ENCODE measurements around the gene EGR1. TPM values are rescaled to one million over a fixed set of nuclear protein-coding genes. Genes with fewer than 3 reads are reported as not detected.

Gene EGR1
- total and polyA plus RNA-seq, 2 of the 4 experiments (the other 2 are of a cell fraction): 2.9 to 104 TPM

GRCh38 chr5:138453590-138453989 is 11.7 kb upstream of the EGR1 start:
- 87% methylated on average over 3 of the region's 13 CpGs; no CpG with 5 or more reads in 1 of the 2 experiments for WGBS, 2 experiments (ENCODE audit: extremely low coverage in 2 of 2, insufficient read length in 1 of 2)
- H3K9ac ChIP-seq (ENCODE audit: low read depth, low read length): no peak overlapping the region
- H3K36me3 ChIP-seq (ENCODE audit: control insufficient read depth, insufficient read depth, low read length): no peaks in the 10 kb centered on the region
- no peaks in the 10 kb centered on the region; the same call in 1 of the 2 replicates for H3K4me1 ChIP-seq (ENCODE audit: control insufficient read depth, insufficient read depth, low read length)
- no TSS peak for BruUV-seq (replicated peaks)
- no peak overlapping the region for H3K4me3 ChIP-seq (ENCODE audit: insufficient read depth, low read depth, low read length)
- no peak overlapping the region for H2AK9ac ChIP-seq (replicated peaks; ENCODE audit: low read depth, low read length, poor library complexity)
- no peak overlapping the region for H3K56ac ChIP-seq (ENCODE audit: extremely low read depth, insufficient read depth, low read length)
- H3K4ac ChIP-seq (ENCODE audit: low read depth, low read length): no peak overlapping the region
- H3K14ac ChIP-seq (replicated peaks; ENCODE audit: low read depth, low read length): no peak overlapping the region
- H3K79me1 ChIP-seq (ENCODE audit: low read depth in 1 of 2, low read length in 2 of 2): no peaks in the 10 kb centered on the region
- in situ Hi-C loops (cut with MboI; ENCODE audit: low sequenced_read_pairs): no loop called here
- H2BK20ac ChIP-seq (ENCODE audit: low read depth, low read length): no peak overlapping the region
- no peak overlapping the region for H3K18ac ChIP-seq (ENCODE audit: low read depth, low read length)
- intact Hi-C loops (cut with micrococcal nuclease): no loop called here
- no peak overlapping the region for H4K8ac ChIP-seq (ENCODE audit: low read depth in 2 of 2, low read length in 2 of 2)
- H4K5ac ChIP-seq (ENCODE audit: low read depth, low read length): no peak overlapping the region
- no peak for TF ChIP-seq CHD1 (IDR thresholded peaks at IDR 0.05; ENCODE audit: low read depth, low read length)
- H2BK120ac ChIP-seq (ENCODE audit: low read depth, low read length): no peak overlapping the region
- ChIA-PET POLR2A (ENCODE audit: unreplicated experiment) (no interaction called here), CTCF (no interaction called here)
- H2AFZ ChIP-seq (replicated peaks; ENCODE audit: low read length, poor library complexity): no peak overlapping the region
- no peak overlapping the region for H3K27ac ChIP-seq (ENCODE audit: insufficient read depth, low read length)
- H3K4me2 ChIP-seq (ENCODE audit: low read depth, low read length): no peak overlapping the region
- DNase-seq (no peak), ATAC-seq (ENCODE audit: low read depth) (no peak)
- no peak overlapping the region for H4K91ac ChIP-seq (ENCODE audit: insufficient read depth, low read depth, low read length)
- H4K20me1 ChIP-seq (ENCODE audit: insufficient read depth, low read length): no peaks in the 10 kb centered on the region
- no peak overlapping the region for H3K23ac ChIP-seq (ENCODE audit: low read depth, low read length)
- no peak overlapping the region for H2BK5ac ChIP-seq (ENCODE audit: low read depth, low read length, poor library complexity, severe bottlenecking)
- no peak overlapping the region for H2BK15ac ChIP-seq (ENCODE audit: low read depth, low read length)
- no peaks in the 10 kb centered on the region for H3K9me1 ChIP-seq (ENCODE audit: insufficient read depth, low read length)
- peaks cover 13% of the 10 kb centered on the region for H3K27me3 ChIP-seq (ENCODE audit: control insufficient read depth, insufficient read depth, low read length)
- H3K9me3 ChIP-seq (ENCODE audit: control insufficient read depth, insufficient read depth, low read length): no peaks in the 10 kb centered on the region
- no peak overlapping the region for H2AK5ac ChIP-seq (ENCODE audit: low read depth, low read length)
- dilution Hi-C loops (cut with HindIII; ENCODE audit: low sequenced_read_pairs, unreplicated experiment): no loop called here

All from IMR-90 (cell line).